Testis (tissue), 2 donors: ENCODE measurements around the gene POGK.

ENCODE experiments used
- POLR2A ChIP-seq: fragments of 450-650 bp; IDR thresholded peaks from one replicate; pipeline ENCODE4 v1.6.1; 2017; ENCODE audit warnings: antibody characterized with exemption, mild to moderate bottlenecking, moderate library complexity
- TF ChIP-seq, protein P1 (sequence below), 3 experiments: fragments of 450-650 bp in 2 of 3; fragments of 200-600 bp in 1 of 3; sonication (generic) in 1 of 3; IDR thresholded peaks; one replicate each; pipeline ENCODE4 v1.5.1; 2016 to 2019; ENCODE audit warnings: antibody characterized with exemption in 3 of 3, mild to moderate bottlenecking in 2 of 3, moderate library complexity in 1 of 3

DNA sequence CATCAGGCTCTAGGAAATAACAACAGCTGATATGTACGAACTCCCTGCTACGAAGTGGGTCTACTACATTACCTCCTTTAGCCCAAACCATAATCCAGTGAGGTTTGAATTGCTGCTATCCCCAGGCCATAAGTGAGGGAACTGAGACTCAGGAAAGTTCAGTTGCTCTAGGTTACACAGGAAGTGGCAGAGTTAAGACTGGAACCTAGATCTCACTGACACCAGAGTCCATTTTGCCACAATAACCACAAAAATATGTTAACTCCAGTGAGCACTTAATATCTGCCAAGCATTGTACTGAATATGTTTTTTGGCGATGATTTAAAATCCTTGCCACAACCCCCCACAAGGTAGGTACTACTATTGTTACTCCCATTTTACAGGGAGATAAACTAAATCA lies 45.7 kb downstream of the POGK start:
- TF ChIP-seq, protein P1, sequence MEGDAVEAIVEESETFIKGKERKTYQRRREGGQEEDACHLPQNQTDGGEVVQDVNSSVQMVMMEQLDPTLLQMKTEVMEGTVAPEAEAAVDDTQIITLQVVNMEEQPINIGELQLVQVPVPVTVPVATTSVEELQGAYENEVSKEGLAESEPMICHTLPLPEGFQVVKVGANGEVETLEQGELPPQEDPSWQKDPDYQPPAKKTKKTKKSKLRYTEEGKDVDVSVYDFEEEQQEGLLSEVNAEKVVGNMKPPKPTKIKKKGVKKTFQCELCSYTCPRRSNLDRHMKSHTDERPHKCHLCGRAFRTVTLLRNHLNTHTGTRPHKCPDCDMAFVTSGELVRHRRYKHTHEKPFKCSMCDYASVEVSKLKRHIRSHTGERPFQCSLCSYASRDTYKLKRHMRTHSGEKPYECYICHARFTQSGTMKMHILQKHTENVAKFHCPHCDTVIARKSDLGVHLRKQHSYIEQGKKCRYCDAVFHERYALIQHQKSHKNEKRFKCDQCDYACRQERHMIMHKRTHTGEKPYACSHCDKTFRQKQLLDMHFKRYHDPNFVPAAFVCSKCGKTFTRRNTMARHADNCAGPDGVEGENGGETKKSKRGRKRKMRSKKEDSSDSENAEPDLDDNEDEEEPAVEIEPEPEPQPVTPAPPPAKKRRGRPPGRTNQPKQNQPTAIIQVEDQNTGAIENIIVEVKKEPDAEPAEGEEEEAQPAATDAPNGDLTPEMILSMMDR (IDR thresholded peaks at IDR 0.05), result no peak
- no peak for TF ChIP-seq POLR2A
